ENCODE results near the gene CDHR2.
"Not testable (repeated sequence)": the region's sequence is repeated elsewhere in the genome, so short reads cannot be mapped to it uniquely, and the experiment has no call there.

Gene CDHR2

GRCh38 chr5:176540476-176540899 lies 8.7 kb upstream of the CDHR2 start:
- DNase-seq (ENCODE audit: low read depth in 2 of 3, low spot score in 1 of 3): no peak

DNA sequence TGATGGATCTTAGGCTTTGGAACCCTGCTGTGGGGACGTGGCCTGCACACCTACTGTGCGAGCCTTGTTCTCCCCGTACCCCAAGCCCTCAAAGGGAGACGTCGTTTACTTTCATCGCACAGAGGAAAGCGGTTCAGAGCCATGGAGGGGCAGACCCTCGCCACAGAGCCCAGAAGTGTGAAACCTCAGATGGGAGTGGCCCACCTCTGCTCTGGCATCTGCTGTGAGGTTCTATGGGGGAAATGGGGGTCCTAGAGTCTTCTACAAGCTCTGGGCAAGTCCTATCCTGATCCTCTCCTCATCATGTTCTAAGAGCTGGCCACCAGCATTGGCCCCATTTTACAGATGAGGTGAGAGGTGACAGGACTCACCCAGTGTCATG lies 8.2 kb upstream of the CDHR2 start:
- DNase-seq (ENCODE audit: low read depth in 2 of 3, low spot score in 1 of 3): no peak

- peak in 2 of 3 donors; percentile 52 to 61 for DNase-seq (ENCODE audit: low read depth in 2 of 3, low spot score in 1 of 3)
Observed at GRCh38 chr5:176541338-176542134, 7.6 kb upstream of the CDHR2 start.

DNA sequence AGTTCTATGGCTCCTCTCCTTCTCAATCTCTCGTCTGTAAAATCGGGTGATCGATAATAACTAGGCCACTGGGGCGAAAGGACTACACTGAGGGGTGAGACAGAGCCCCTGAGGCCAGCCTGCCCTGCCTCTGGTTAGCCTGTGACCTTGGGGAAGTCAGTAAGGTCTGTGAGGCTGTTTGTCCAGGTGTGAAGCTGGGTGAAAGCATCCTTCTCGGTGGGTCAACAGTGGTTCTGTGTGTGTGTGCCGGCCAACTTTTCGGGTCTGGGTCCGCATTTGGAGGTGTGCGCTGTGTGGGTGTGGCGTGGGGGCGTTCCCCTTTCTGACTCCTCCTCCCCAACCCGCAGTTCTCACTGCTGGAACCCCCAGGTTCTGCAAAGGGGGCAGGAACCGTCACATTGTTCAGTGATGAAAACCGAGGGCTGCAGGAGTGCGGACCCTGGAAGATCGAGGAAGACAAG lies 7.0 kb upstream of the CDHR2 start:
- DNase-seq (ENCODE audit: low read depth in 2 of 3, low spot score in 1 of 3): peak in 1 of 3 donors; percentile 58

DNA sequence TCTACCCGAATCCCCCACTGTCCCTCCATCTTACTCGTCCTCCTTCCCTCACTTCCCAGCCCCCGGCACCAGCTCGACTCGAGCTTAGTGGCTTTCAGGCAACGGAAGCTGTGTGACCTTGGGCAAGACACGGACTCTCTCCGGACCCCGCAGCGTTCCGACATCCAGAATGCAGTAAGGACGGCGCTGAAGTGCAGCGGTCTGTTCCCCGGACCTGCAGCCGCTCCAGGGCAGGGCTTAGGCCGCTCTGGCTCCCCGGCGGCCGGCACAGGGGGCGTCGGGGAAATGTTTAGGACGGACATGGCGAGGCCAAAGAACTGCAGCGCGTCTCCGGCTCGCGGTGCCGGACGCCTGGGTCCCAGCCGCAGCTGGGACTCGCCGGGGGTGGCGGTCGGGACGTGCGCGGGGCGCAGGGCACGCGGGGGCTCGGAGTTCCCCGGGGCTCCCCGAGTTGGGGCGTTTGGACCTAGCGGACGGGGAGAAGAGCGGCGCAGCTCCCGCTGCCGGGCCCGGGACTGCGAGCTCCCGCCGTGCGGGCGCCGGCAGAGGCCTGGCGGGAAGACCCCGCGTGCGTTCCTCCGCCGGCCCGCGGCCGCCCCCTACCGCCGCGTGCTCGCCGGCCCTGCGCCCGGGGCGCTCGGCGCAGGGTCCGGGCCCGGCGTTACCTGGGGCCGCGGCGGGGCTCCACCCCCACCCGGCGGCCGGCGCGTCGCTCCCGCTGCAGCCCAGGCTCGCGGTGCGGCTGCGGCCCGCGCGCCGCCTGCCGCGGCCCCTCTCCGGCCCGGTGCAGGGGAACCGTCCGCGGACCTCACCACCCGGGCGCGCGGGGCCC lies 6.3 kb upstream of the CDHR2 start:
- no peak for DNase-seq (ENCODE audit: low read depth in 2 of 3, low spot score in 1 of 3)

GRCh38 chr5:176543428-176544182 lies 5.5 kb upstream of the CDHR2 start:
- peak in 1 of 3 donors; percentile 71 for DNase-seq (ENCODE audit: low read depth in 2 of 3, low spot score in 1 of 3)

GRCh38 chr5:176545388-176545736 lies 3.8 kb upstream of the CDHR2 start:
- DNase-seq (ENCODE audit: low read depth in 2 of 3, low spot score in 1 of 3): no peak

DNA sequence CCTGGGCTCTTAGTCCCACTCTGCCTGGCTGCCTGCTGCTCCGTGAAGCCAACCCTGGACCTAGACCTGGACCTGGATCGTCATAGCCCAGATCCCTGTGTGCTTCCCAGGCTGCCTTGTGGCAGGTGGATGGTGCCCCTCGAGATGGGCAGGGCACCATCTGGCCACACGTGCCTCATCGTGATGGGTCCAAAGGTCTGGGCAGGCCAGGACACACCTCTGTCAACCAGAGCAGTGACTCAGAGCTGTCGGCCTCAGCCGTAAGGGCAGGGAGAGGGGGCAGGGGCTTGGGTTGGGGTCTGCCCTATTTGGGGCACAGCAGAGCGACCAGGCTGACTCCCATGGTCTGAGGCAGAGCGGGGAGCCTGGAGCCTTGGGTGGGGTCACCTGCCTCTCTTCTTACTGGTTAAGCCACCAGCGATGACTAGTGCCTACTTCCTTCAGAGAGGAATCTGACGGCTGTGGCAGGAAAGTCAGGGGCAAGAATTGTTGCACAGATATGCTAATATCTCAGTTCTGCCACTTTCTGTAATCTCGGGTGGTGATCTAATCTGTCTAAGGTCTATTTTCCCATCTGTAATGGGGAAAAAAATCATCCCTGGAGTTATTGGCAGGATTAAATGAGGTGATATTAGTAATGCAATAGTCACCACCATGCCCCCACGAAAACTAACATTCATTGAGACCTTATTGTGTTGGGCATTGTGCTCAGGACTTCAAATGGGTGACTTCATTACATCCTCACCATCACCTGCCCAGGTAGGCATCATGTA lies 3.2 kb upstream of the CDHR2 start:
- no peak for DNase-seq (ENCODE audit: low read depth in 2 of 3, low spot score in 1 of 3)

DNA sequence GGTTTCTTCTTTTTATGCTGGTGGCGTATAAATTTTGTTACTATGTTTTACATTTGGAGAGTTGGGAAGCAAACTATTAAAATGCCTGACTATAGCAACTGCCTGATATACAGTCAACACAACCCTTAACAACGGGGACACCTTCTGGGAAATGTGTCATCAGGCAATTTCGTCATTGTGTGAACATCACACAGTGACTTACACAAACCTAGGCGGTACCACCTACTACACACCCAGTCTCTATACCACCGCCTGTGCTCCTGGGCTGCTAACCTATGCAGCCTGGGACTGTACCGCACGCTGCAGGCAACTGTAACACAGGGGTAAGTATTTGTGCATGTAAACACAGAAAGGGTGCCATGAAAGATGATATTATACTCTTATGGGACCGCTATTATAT lies 1.3 kb upstream of the CDHR2 start:
- DNase-seq (ENCODE audit: low read depth in 2 of 3, low spot score in 1 of 3): no peak

DNA sequence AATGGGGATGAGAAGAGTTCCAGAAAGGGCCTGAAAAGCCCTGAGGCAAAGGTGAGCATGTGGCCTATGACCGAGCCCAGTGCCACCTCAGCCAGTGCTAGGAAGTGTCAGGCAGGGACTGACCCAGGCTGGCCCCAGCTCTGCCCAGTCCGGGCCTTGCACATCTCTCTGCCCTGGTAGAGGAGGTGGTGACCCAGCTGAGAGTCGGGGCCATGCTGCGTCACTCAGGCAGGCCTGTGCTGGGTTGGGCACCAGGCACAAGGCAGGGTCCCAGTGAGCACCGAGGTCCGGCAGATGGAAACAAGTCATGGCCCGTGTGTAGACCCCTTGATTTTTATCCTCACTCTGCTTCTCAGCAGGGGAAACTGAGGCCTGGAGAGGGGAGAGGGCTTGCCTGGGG lies 729 bp downstream of the CDHR2 start:
- DNase-seq (ENCODE audit: low read depth in 2 of 3, low spot score in 1 of 3): no peak

DNA sequence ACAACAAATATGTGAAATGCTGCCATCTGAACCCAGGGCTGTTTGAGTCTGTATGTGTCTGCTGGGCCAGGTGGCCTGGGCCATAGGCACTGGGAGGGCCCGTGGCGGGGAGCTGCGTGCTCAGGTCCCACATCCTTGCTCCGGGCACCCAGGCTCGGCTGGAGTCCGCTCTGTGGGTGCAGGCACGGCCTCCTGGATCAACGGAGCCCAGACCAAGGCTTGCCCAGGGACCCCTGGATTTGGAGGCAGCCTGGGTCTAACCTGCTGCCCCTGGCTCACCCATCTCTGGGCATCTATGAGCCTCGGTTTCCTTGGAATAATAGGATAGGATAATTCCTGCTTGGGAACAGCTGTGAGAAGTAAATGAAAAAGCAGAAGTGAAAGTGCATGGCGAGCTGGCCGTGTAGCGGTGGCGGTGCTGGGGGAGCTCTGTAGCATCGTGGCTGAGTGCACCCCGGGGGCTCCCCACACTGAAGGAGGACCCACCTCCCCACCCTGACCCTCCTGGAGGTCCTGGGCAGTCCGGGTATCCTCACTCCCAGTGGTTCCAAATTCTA lies 1.2 kb downstream of the CDHR2 start:
- no peak for DNase-seq (ENCODE audit: low read depth in 2 of 3, low spot score in 1 of 3)

DNA sequence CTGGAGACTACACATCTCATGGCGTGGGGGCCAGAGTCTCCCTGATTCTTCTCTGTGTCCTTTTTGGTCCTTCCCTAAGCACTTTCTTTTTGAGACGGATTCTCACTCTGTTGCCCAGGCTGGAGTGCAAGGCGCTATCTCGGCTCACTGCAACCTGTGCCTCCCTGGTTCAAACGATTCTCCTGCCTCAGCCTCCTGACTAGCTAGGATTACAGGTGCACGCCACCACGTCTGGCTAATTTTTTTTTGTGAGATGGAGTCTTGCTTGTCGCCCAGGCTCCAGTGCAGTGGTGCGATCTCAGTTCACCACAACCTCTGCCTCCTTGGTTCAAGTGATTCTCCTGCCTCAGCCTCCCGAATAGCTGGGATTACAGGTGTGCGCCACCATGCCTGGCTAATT lies 1.8 kb downstream of the CDHR2 start:
- not testable (repeated sequence) for DNase-seq (ENCODE audit: low read depth in 2 of 3, low spot score in 1 of 3)

DNA sequence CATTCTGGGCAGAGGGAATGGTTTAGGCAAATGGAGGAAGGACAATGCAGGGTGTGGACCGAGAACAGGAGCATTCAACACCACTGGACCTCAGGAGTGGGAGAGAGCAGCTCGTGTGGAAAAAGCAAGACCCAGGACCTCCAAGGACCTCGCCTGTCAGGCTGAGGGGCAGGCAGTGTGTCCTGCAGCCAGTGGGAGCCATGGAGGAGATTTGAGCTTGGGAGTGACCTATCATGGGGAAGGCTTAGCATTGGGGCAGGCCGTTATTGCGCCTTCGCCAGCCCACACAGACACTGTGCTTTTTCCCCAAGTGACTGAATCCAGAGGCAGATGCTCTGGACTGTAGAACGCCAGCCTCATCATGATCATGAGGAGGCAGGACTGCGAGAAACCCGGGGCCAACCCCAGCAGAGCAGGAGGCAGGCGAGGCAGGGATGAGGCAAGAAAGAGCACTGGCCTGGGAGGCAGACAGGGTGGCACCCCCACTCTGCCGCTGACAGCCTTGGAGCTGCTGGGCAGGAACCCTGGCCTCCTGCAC lies 3.3 kb downstream of the CDHR2 start:
- DNase-seq (ENCODE audit: low read depth in 2 of 3, low spot score in 1 of 3): no peak

- DNase-seq (ENCODE audit: low read depth in 2 of 3, low spot score in 1 of 3): no peak
Observed at GRCh38 chr5:176553260-176554085, 4.3 kb downstream of the CDHR2 start.

GRCh38 chr5:176557846-176558245 lies 8.7 kb downstream of the CDHR2 start:
- DNase-seq (ENCODE audit: low read depth in 2 of 3, low spot score in 1 of 3): no peak

DNA sequence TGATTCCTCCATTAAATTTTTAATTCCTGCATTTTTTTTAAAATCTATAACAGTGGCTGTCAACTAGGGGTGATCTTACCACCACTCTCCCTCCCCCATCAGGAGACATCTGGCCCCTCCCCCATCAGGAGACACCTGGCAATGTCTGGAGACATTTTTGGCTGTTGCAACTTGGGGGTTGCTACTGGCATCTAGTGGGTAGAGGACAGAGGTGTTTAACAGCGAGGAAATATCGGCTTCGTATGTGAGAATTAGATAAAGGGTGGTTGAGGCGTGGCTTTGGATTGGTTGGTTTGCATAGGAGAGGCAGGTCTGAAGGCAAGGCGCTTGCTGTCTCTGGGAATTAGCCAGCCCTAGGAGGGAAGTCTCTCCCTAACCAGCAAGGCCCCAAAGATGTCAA lies 10.5 kb downstream of the CDHR2 start:
- no peak for DNase-seq (ENCODE audit: low read depth in 2 of 3, low spot score in 1 of 3)

DNA sequence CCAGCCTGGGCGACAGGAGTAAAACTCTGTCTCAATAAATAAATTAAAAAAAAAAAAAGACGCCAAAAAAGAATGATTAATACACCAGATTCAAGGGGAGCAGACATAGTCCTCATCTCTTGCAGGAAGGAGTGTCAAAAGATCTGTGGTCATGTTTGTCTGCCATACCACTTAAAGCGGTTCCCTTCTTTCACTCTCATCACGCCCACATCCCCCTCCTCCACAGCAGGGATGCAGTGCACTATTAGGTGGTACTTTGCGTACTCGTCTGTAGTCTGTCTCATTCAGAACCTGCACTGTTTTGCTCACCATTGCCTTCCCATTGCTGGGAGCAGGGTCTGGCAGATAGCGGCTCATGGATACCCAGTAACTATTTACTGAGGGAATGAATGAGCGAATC lies 11.2 kb downstream of the CDHR2 start:
- no peak for DNase-seq (ENCODE audit: low read depth in 2 of 3, low spot score in 1 of 3)

- no peak for DNase-seq (ENCODE audit: low read depth in 2 of 3, low spot score in 1 of 3)
Observed at GRCh38 chr5:176561259-176561658, 12.1 kb downstream of the CDHR2 start.

GRCh38 chr5:176562189-176562588 lies 13.0 kb downstream of the CDHR2 start:
- DNase-seq (ENCODE audit: low read depth in 2 of 3, low spot score in 1 of 3): no peak
